NT2/D1 (cell line): ENCODE results near the gene OTOG.

ENCODE experiments used
- DNase-seq: peaks from one replicate; pipeline ENCODE4 v3.0.0-alpha.2; 2011; ENCODE audit warnings: low read depth, low spot score
- H3K27me3 ChIP-seq: 2 replicates; pipeline ENCODE4 v1.6.0; 2011; ENCODE audit warnings: mild to moderate bottlenecking; ENCODE audit not compliant: insufficient read length, insufficient read depth
- H3K36me3 ChIP-seq: 2 replicates; pipeline ENCODE4 v1.6.1; 2011; ENCODE audit warnings: mild to moderate bottlenecking, low read length, mixed read lengths; ENCODE audit not compliant: insufficient read depth, insufficient read length
- H3K4me1 ChIP-seq: 2 replicates; pipeline ENCODE4 v1.5.1; 2011; ENCODE audit not compliant: insufficient read depth, insufficient read length
- H3K4me3 ChIP-seq: 2 replicates; pipeline ENCODE4 v1.5.1; 2011; ENCODE audit warnings: low read depth; ENCODE audit not compliant: insufficient read length
- H3K9ac ChIP-seq: 2 replicates; pipeline ENCODE4 v1.6.0; 2011; ENCODE audit warnings: low read depth; ENCODE audit not compliant: insufficient read length
- H3K9me3 ChIP-seq: 2 replicates; pipeline ENCODE4 v1.5.1; 2011; ENCODE audit warnings: mild to moderate bottlenecking, low read length; ENCODE audit not compliant: insufficient read depth
- SUZ12 ChIP-seq: IDR thresholded peaks from 2 replicates; pipeline ENCODE4 v1.6.1; 2011; ENCODE audit not compliant: insufficient read length, insufficient read depth; ENCODE audit errors: extremely low read depth
- YY1 ChIP-seq: IDR thresholded peaks from 2 replicates; pipeline ENCODE4 v1.6.1; 2011; ENCODE audit not compliant: insufficient read length, insufficient read depth
- ZNF274 ChIP-seq: IDR thresholded peaks from 2 replicates; pipeline ENCODE4 v1.6.1; 2011; ENCODE audit warnings: mild to moderate bottlenecking, low read depth, low read length

OTOG gene

DNA sequence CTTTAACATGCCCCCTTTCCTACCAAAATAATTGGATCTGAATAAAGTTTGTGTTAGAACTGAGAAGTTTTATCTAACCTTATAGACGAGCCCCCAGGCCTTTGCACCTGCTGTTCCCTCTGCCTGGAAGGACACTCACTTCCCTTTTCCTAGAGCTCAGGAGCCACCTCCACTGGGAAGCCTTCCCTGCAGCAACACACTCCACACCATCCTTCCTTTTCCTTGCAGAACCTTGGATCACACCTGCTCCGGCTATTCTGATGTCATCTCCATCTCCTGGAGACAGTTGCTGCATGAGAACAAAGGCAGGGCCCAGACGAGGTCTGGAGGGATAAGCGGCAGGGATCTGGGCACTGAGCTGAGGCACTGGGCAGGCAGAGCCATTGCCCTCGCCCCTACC, 149.7 kb downstream of the OTOG start:
- no peak for DNase-seq
- H3K4me1 ChIP-seq: no peaks in the 10 kb centered on the region
- H3K9me3 ChIP-seq: no peaks in the 10 kb centered on the region
- TF ChIP-seq SUZ12 (no peak), YY1 (no peak), ZNF274 (no peak)
- no peaks in the 10 kb centered on the region for H3K36me3 ChIP-seq
- no peak overlapping the region for H3K9ac ChIP-seq
- no peak overlapping the region for H3K4me3 ChIP-seq
- H3K27me3 ChIP-seq: peaks cover 84% of the 10 kb centered on the region
